HG03108 (cell line): ENCODE measurements around the gene TRPV6.

Experiments used
- ATAC-seq: cut with Tn5 transposase; IDR thresholded peaks from one replicate; pipeline ENCODE4 v1.9.1; 2021; ENCODE audit warnings: moderate library complexity; ENCODE audit not compliant: unreplicated experiment

TRPV6 gene

DNA sequence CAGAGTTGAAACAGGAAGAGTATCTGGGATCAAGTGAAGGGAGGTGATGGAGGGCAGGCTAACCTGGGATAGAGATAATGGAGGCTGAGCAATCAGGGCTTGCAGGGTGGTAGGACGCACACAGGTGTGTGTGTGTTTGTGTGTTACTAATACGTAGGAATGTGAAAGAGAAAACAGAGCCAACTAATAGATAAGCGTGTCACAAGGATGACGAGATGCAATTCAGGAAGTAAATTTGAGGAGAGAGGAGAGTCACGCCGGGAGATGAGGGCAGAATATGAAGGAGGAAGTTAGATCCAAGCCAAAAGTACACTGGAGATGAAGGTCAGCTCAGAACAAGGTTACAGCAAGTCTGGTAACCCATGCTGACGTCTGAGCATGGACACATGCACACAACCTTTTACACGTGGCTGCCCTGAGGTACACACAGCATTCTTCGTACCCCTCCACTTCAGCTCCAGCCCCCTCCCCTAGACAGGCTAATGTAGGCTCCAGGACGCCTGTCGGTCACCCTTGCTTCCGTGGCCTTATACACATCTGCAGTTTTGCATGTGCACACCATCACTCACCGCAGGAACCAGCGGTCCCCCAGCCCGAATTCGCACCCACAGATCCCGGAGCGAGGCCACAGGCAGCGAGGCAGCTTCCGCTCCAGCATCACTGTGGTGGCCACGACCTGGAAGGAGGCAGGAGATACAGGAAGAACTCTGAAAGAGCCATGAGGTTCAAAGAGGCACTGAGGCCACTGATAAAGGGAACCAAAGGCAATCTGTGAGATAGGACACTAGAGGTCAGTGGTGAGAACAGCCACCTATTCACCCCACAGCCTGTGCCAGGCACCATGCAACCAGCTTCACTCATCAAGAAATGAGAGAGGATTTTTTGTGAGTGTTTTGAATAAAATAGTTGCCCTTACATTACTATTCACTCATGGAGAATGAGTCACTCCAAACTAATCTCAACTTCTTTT is 23.7 kb upstream of the TRPV6 start:
- no peak for ATAC-seq

DNA sequence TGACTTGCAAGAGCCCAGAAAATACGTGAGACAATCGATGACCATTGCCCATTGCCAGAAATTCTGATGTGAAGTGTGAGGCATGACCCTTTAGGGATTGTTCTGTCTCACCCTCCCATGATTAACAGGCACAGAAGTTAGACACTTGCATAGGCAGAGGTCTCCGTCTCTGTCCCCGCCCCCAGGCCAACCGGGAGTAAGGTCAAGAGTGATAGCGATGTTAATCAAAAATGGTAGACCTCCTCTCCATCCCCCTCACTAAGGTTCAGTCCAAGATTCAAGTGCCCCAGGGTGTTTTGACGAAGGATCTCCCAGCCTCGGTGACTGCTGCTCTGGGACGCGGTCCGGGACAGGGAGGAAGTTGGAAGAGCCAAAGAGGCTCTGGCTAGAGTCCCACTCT is 22.7 kb upstream of the TRPV6 start:
- no peak for ATAC-seq

DNA sequence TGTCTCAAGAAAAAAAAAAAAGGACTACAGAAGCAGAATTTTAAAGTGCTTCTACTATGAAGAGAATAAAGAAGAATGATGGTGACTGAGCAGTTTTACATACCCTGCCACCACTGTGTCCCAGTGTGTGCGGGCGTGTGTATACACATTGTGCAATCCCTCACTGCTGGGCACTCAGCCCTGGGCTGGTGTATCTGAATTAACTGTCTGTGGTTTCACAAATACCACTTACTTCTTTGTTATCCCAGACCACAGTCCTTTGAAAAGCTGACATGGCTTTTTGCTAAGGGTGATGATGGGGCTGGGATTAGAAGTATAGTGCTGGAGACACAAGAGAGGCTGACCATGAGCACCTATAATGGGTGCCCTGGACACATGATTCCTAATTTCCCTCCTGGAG is 21.1 kb upstream of the TRPV6 start:
- no peak for ATAC-seq

DNA sequence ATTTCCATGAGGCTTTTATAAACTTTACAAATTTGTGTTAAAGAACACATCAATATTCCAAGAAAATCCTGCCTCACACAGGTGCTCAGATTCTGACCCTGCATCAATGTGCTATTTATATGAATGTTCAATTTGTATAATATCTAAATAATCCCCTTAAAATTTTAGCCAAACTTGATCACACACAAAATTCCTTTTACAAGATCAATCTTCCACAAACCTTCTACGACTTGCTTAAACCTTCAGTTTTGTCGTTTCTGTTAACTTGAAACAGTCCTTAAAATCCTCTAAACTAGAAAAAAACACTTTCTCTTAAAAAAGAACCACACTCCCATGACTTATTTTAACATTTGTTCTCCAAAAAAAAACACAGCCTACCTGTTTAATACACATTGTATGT is 20.2 kb upstream of the TRPV6 start:
- ATAC-seq: no peak

DNA sequence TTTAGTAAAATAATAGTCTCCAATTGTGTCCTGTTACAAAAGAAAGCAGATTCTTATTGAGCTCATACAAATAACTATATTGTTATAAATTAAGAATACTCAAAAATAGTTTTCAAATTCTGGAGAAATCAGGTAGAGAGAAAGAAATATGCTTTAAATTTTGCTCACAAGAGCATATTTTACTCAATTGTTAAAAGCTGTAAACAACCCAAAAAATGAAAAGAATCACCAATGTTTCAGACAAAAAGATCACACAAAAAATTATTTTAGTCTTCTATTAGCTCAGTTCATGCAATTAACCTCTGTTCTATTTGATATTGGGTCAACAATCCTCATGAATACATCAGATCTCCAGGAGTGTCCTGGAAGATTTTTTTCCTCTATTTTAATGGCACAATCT is 18.6 kb upstream of the TRPV6 start:
- no peak for ATAC-seq

DNA sequence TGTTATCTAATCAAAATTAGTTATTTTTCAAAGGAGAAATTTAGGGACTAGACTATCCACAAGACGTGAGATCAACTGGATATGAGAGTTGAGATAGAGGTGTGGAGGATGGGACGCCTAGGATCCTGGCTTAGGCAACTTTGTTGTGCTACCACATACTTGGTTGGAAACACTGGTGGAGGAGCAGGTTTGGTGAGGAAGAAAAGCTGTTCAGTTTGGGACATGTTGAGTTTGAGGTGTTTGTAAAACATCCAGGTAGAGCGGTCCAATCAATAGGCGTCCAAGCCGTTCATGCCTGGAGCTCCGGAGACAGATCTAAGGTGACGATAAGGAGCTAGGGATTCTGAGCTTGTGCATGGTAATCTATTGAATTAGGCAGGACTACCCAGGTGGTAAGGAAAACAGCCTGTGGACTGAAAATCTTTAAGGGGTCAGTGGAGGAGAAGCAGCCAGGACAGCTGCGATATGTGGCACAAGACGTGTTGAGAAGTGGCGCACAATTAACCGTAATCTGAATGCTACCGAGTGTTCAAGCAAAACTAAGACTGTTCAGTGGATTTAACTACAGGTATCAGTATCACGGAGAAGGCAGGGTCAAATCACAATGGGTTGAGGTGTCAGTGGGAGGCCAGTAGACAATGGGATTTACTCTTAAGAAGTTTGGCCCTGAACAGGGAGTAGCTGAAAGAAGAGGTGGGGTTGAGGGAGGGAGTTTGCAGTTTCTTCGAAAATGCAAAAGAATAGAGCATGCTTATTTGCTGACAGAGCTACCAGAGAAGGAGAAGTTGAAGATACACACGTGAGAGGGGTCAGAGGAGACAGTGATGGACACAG is 16.1 kb upstream of the TRPV6 start:
- ATAC-seq: no peak

DNA sequence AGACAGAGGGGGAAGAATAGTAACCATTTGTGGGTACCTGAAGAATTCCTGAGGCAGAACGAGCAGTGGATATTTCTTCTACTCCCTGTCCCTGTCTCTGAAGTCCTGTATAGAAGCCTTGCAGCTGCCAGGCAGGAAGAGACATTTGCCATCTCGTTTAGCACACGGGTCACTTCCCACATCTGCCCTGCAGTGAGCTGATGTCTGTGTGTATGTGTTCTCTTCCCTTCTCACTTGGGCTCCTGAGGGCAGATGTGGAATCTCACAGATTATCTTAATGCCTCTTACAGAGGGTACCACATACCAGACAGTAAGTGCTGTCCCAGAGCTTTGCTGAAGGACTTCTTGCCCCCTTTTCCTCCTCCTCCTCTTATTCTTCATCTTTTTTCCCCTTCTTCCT is 14.1 kb upstream of the TRPV6 start:
- no peak for ATAC-seq

DNA sequence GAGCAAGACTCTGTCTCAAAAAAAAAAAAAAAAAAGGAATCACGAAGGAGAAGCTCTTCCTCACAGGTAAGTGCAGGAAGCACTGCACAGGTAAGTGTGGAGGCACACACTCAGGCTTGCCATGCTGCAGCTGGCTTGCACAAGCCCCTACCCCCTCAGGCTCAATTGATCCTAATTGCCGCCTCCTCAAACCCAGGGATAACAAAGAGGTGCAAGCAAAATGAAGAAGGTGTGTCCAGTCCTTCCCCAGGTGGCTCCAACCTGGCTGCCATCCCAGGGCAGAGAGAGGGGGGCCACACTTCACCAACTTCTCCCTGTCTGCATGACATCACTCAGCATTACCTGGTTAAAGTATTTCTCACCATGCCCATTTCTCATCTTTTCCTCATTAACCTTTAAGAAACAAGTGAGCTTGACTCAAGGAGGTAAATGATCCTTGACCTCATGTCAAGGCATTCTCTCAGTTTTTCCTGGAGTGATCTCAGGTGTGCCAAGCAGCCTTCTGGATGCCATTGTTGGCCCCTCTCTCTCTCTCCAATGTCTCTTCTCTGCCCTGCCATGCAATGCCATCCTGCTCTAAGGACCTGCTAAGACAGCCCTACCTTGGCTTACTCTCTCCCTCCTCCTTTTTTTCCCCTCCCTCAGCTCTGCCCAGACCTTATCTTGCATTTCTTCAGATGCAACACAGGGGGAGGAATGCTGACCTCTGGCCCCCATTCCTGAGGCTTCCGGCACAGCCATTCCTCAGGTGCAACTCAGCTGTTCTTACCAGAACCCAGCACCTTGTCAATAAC is 13.0 kb upstream of the TRPV6 start:
- no peak for ATAC-seq

DNA sequence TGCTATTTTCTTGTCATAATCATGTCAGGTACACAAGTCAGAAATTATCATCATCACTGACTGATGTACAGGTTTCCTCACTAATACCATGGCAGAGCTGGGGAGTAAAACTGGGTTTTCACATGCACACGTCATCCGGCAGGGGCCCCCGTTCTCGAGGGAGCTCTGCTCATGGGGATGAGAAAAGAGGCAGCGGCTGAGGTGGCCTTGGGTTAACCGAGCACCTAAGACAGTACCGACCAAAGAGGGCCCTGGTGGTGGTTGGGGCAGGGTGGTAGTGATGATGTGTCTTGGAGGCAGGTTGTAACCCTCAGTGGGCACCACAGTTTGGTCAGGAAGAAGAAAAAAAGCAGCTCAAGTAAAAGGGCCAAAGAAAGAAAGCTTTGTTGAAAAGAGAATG is 12.1 kb upstream of the TRPV6 start:
- no peak for ATAC-seq

DNA sequence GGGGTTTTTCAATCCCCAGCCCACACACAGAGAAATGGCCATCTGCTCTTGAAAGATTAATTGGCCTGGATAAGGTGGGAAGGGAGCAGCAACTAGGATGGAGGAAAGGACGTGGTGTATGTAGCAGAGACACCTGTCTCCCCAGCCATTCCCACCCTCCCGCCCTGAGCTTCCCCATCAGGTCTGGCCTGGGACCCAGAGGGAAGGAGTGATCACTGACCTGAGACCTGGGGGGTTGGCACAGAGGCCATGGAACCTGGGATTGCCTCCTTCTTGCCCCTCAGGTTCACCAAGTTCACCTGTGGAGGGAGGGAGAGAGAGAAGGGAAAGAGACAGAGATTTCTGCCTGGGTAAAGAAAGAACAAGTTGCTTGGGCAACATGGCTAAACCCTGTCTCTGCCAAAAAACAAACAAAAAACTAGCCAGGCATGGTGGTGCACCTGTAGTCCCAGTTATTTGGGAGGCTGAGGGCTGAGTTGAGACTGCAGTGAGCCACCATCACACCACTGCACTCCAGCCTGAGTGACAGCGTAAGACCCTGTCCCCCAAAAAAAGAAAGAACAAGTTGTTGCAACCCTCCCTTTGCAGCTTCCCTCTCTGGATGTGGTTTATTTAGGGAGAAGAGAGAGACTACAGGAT is 11.3 kb upstream of the TRPV6 start:
- no peak for ATAC-seq

DNA sequence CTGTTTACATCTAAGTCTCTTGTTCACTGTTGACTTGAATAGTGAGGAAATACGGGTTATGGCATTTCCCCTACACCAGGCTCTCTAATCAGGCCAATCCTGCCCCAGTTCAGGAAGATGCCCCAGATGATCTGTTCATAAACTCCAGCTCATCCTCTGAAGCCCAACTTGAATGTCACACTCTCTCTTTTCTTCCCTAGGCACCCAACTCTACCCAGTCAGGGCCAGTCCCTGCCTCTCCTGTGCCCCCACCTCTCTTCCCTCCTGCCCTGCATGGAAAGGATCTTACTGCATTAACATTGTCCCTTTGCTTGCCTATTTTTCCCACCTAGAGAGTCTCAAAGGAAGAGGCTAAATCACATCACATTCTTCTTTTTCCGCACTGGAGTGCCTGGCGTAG is 10.6 kb upstream of the TRPV6 start:
- no peak for ATAC-seq

DNA sequence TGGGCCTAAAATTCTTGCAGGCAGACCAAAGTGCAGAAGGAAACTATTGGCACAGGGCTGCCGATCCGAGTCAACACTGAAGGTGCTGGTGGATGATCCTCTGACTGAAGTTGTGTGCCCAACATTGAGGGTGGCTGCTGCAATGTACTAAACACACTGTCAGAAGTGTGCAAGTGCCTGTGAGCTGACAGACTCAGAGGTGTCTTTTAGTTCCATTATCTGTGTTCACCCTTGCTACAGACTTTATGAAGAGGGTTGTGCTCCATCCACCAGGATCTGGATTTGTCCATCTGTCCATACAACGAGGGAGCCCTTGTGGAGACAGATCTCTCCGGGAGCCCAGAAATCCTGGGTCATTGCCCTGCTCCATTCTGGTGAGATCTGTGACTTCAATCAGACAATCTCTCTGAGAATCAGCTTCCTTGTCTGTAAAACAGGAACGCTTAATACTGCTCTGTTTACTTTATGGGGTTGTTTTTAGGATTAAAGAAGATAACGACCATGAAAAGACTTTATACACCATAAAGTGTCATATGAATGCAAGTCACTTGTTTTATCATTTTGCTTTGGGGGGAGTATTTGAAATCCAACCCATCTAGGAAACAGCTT is 9.5 kb upstream of the TRPV6 start:
- no peak for ATAC-seq

DNA sequence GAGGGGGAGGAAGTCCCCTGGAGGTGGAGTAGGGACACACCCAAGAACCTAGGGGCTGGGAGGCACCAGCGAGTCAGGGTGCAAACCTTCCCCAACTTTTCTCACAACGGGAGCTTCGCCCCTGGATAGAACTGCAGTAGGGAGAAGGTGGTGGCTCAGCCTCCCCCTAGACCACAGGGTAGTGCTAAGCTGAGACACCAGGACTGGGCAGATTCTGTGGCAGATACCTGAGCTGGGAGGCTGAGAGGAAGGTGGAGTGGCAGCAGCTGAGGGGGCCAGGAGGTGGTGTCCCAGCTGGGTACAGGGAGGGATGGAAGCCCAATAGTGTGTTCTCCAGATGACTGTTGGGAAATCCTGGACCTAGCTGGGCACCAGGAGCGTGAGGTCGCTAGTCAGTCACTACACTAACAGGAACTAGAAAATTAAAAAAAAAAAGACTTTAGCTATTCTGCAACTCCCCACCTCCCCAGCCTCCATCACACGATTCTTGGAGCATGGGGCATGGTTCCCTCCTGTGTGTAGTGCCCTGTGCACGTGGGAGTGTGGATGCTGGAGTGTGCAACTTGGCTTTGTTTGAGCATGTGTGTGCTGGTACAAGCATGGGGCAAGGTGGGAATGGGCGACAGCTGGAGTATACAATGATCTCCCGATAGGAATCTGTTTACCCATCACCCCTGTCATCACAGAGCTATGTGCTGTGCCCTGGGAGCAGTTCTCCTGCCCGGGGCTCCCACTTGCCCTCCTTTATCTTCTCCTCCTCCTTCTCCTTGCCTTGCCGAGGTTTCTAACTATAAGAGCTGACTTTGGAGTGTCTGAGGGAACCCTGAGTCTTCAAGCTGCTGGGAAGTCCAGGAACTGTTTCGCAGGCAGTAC is 8.8 kb upstream of the TRPV6 start:
- no peak for ATAC-seq

DNA sequence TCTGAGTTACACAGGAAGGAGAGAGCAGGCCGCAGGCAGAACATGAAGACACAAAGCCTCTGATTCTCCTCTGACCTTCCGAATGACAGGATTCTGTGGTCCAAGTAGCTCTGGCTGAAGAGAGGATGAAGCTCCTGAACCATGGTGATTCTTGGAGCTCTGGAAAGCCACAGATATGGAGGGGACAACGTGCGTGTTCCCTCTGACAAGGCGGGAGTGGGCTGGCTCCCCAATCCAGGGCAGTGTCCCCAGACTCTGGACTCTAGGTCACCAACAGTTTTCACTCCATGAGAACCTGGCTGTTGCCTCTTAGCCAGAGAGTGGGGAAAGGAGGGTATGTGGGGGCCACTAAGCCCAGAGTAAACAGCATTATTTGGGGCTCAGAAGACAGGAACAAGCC is 7.4 kb upstream of the TRPV6 start:
- ATAC-seq: no peak

DNA sequence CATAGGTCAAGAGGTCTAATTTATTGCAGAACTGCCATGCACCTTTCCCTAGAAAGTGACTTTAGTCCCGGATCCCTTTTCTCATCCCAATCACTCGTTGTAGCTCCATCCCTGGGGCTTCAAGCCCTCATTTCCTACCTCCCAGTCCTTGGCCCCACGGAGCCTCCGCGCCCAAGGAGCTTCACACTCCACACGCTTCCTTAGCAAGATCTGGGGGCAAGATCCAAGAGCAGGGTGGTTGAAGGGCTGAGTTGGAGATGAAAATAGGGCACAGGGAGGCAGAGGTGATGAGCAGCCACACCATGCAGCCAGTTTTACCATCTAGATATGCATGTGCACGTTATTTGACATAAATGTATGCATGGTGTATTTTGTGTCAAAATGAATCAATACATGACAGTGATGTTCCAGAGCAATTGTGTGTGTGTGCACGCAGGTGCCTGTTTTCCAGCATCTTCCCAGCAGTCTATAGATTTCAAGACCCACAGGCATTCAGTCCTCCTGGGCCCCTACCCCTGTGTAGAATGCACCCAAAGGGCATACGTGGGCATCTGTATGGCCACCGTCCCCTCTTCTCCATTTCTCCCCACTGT is 6.0 kb upstream of the TRPV6 start:
- ATAC-seq: no peak

DNA sequence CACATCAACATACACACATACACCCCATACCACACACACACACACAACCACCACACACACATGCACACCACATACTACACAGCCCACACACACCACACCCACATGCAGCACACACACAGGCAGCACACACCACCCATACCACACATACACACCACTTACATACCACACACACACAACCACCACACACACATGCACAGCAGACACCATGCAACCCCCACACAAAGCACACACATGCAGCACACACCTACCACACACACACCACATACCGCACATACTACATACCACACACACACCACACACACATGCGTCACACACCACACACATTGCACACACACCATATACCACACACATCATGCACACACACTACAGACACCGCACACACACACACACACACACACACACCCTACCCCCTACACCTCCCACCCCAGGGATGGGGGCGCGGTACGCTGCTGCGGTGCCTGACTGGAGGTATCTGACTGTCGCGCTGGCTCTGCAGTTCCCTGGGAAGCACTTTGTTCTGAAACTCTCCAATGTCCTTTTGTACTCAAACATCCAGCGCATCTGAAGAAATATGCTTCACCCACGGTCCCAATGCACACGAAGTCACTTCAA is 5.4 kb upstream of the TRPV6 start:
- no peak for ATAC-seq

DNA sequence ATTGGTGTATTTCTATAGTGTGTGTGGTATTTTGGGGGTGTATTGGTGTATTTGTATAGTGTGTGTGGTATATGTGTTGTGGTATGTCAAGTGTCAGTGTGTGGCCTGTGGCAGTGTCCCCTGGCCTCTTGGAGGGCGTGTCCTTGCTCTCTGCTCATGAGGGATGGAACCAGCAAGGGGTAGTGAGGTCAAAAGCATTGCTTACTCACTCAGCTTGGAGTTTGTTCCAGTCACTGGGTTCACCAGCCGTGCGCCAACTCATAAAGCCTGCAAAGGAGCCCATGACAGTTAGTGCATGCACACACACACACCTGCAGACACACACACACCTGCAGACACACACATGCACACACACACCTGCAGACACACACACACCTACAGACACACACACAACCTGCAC is 4.3 kb upstream of the TRPV6 start:
- ATAC-seq: no peak

DNA sequence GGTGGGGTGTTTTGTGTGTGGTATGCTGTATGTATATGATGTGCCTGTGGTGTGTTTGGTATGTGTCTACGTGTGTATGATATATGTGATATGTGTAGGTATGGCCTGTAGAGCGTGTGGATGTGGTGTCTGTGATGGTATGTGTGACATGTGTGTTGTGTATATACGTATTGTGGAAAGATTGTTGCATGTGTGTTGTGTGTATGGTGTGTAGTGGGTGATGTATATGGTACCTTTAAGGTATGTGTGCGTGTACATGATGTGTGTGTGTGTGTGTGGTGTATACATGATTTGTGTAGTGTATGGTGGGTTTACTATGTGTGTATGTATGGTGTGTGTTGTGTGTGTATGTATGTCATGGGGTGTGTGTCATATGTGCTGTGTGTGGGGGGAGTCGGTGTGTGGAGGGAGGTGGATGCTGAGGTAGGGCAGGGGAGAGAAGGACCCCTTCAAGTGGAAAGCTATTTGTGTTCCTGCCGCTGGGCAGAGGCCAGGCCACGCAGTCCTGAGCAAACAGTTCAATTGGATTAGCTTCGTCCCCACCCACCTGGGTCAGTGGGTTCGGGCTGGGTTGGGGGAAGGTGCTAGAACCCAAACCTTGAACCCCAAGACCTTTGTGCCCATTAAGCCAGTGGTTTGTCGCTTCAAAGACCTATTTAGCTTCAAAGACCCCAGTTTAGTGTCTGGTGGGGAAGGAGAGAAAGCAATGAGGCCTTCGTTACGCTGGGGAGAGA is 1.9 kb upstream of the TRPV6 start:
- no peak for ATAC-seq
